Esophagus squamous epithelium (tissue), 4 donors: ENCODE data around the gene SEMA5A.

Experiments
- POLR2A ChIP-seq, 4 donors: fragments of 450-650 bp; IDR thresholded peaks; one replicate each; pipeline ENCODE4 v1.6.1; 2017; ENCODE audit warnings: antibody characterized with exemption in 4 of 4, mild to moderate bottlenecking in 4 of 4, moderate library complexity in 3 of 4
- TF ChIP-seq, protein P1 (sequence below), 6 experiments: fragments of 450-650 bp in 4 of 6; fragments of 200-600 bp in 2 of 6; sonication (generic) in 2 of 6; IDR thresholded peaks; one replicate each; pipeline ENCODE4 v1.5.1; 2016 to 2019; ENCODE audit warnings: antibody characterized with exemption in 6 of 6, mild to moderate bottlenecking in 4 of 6, moderate library complexity in 4 of 6

DNA sequence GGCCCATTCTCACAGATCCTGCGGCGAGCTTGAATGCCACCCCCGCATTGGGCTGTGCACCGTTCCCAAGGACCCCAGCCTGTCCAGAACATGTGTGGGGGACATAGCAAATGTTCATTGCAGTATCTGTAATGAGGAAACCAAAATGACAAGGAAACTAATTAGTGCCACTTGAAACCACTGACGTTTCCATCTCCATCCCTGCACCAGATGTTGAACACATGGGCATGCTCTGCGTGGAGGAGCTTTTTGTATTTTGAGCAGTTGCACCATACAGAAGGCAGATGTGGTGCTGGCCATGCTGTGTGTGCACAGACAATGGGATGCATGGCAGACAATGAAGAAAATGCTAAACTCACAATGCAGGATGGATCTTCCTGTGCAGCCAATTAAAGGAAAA, 437.7 kb downstream of the SEMA5A start:
- TF ChIP-seq, protein P1, sequence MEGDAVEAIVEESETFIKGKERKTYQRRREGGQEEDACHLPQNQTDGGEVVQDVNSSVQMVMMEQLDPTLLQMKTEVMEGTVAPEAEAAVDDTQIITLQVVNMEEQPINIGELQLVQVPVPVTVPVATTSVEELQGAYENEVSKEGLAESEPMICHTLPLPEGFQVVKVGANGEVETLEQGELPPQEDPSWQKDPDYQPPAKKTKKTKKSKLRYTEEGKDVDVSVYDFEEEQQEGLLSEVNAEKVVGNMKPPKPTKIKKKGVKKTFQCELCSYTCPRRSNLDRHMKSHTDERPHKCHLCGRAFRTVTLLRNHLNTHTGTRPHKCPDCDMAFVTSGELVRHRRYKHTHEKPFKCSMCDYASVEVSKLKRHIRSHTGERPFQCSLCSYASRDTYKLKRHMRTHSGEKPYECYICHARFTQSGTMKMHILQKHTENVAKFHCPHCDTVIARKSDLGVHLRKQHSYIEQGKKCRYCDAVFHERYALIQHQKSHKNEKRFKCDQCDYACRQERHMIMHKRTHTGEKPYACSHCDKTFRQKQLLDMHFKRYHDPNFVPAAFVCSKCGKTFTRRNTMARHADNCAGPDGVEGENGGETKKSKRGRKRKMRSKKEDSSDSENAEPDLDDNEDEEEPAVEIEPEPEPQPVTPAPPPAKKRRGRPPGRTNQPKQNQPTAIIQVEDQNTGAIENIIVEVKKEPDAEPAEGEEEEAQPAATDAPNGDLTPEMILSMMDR (IDR thresholded peaks at IDR 0.05): no peak
- no peak for TF ChIP-seq POLR2A (IDR thresholded peaks at IDR 0.05)
